IMR-90 (cell line): ENCODE measurements around the gene HOXC10. TPM values are rescaled to one million over a fixed set of nuclear protein-coding genes. Genes with fewer than 3 reads are reported as not detected.

Experiments
- ATAC-seq: fragments of 200-7000 bp; cut with Tn5 transposase; 2 replicates; pipeline ENCODE4 v1.9.1; 2020; ENCODE audit warnings: low read depth, mild to moderate bottlenecking, moderate library complexity
- BruUV-seq: library from RNA; stranded (reverse); fragments of 400-500 nt; replicated peaks from 2 replicates; lab custom pipeline; 2021; lab: Mats Ljungman, UMichigan
- CTCF ChIA-PET: fragments of 300-600 bp; formaldehyde crosslinking; extraction: SDS; loops from one replicate; lab custom pipeline; 2021; ENCODE audit warnings: antibody characterized with exemption; lab: Yijun Ruan, JAX
- POLR2A ChIA-PET: fragments of 300-600 bp; sonication (Branson Sonifier 250); formaldehyde crosslinking; loops from one replicate; lab custom pipeline; 2022; ENCODE audit warnings: antibody characterized with exemption; ENCODE audit not compliant: unreplicated experiment; lab: Charles Lee
- DNase-seq: peaks from one replicate; pipeline ENCODE4 v3.0.0; 2013
- H2AFZ ChIP-seq: replicated peaks from 2 replicates; pipeline ENCODE3; 2013; ENCODE audit warnings: low read length, mild to moderate bottlenecking; ENCODE audit not compliant: poor library complexity
- H2AK5ac ChIP-seq: 2 replicates; pipeline ENCODE4 v1.6.1; 2013; ENCODE audit warnings: low read depth, low read length, inconsistent platforms
- H2AK9ac ChIP-seq: replicated peaks from 2 replicates; pipeline ENCODE3; 2013; ENCODE audit warnings: mild to moderate bottlenecking, low read depth, low read length, moderate library complexity; ENCODE audit not compliant: poor library complexity
- H2BK120ac ChIP-seq: 2 replicates; pipeline ENCODE4 v1.6.1; 2013; ENCODE audit warnings: low read depth, low read length, inconsistent platforms
- H2BK15ac ChIP-seq: 3 replicates; pipeline ENCODE4 v1.6.1; 2013; ENCODE audit warnings: low read depth, low read length, inconsistent platforms
- H2BK20ac ChIP-seq: 2 replicates; pipeline ENCODE4 v1.6.1; 2013; ENCODE audit warnings: low read depth, mild to moderate bottlenecking, inconsistent platforms, low read length, moderate library complexity
- H2BK5ac ChIP-seq: 2 replicates; pipeline ENCODE4 v1.6.1; 2013; ENCODE audit warnings: mild to moderate bottlenecking, low read depth, low read length, inconsistent platforms; ENCODE audit not compliant: poor library complexity, severe bottlenecking
- H3K14ac ChIP-seq: replicated peaks from 2 replicates; pipeline ENCODE4 v1.6.1; 2013; ENCODE audit warnings: low read depth, low read length, inconsistent platforms
- H3K18ac ChIP-seq: 2 replicates; pipeline ENCODE4 v1.6.1; 2013; ENCODE audit warnings: low read depth, low read length, control low read depth
- H3K23ac ChIP-seq: 2 replicates; pipeline ENCODE4 v1.6.1; 2013; ENCODE audit warnings: low read depth, low read length, inconsistent platforms
- H3K27ac ChIP-seq: 2 replicates; pipeline ENCODE4 v1.5.1; 2013; ENCODE audit warnings: mild to moderate bottlenecking, control low read depth, low read length; ENCODE audit not compliant: insufficient read depth
- H3K27me3 ChIP-seq: 2 replicates; pipeline ENCODE4 v1.6.1; 2013; ENCODE audit warnings: low read length; ENCODE audit not compliant: control insufficient read depth, insufficient read depth
- H3K36me3 ChIP-seq: 2 replicates; pipeline ENCODE4 v1.6.1; 2013; ENCODE audit warnings: low read length, mixed read lengths; ENCODE audit not compliant: control insufficient read depth, insufficient read depth
- H3K4ac ChIP-seq: 2 replicates; pipeline ENCODE4 v1.6.1; 2013; ENCODE audit warnings: low read depth, low read length, inconsistent platforms
- H3K4me1 ChIP-seq: 2 replicates; pipeline ENCODE4 v1.6.1; 2013; ENCODE audit warnings: low read length, mixed read lengths; ENCODE audit not compliant: control insufficient read depth, insufficient read depth
- H3K4me2 ChIP-seq: 2 replicates; pipeline ENCODE4 v1.6.1; 2013; ENCODE audit warnings: low read depth, mild to moderate bottlenecking, control low read depth, low read length, moderate library complexity
- H3K4me3 ChIP-seq: 2 replicates; pipeline ENCODE4 v1.5.1; 2013; ENCODE audit warnings: low read depth, mild to moderate bottlenecking, control low read depth, low read length, moderate library complexity; ENCODE audit not compliant: insufficient read depth
- H3K56ac ChIP-seq: 2 replicates; pipeline ENCODE4 v1.6.1; 2013; ENCODE audit warnings: low read length, inconsistent platforms; ENCODE audit not compliant: insufficient read depth; ENCODE audit errors: extremely low read depth
- H3K79me1 ChIP-seq, 2 experiments: 2 replicates each; pipeline ENCODE4 v1.6.1; 2013; ENCODE audit warnings: low read length in 2 of 2, inconsistent platforms in 1 of 2, low read depth in 1 of 2
- H3K9ac ChIP-seq: 2 replicates; pipeline ENCODE4 v1.6.1; 2013; ENCODE audit warnings: low read depth, low read length, control low read depth
- H3K9me1 ChIP-seq: 2 replicates; pipeline ENCODE4 v1.6.1; 2013; ENCODE audit warnings: low read length, inconsistent platforms; ENCODE audit not compliant: insufficient read depth
- H3K9me3 ChIP-seq: 2 replicates; pipeline ENCODE4 v1.6.1; 2013; ENCODE audit warnings: low read length; ENCODE audit not compliant: control insufficient read depth, insufficient read depth
- H4K20me1 ChIP-seq: 2 replicates; pipeline ENCODE4 v1.6.1; 2013; ENCODE audit warnings: low read length, inconsistent platforms; ENCODE audit not compliant: insufficient read depth
- H4K5ac ChIP-seq: 2 replicates; pipeline ENCODE4 v1.6.1; 2013; ENCODE audit warnings: mild to moderate bottlenecking, low read depth, low read length, control low read depth
- H4K8ac ChIP-seq, 2 experiments: 2 replicates each; pipeline ENCODE4 v1.6.1; 2013; ENCODE audit warnings: low read depth in 2 of 2, low read length in 2 of 2, control low read depth in 1 of 2, inconsistent platforms in 1 of 2
- H4K91ac ChIP-seq: 2 replicates; pipeline ENCODE4 v1.6.1; 2013; ENCODE audit warnings: low read depth, low read length, inconsistent platforms; ENCODE audit not compliant: insufficient read depth
- CEBPB ChIP-seq: IDR thresholded peaks from 2 replicates; pipeline ENCODE4 v1.6.1; 2012; ENCODE audit warnings: low read depth, low read length, improper control_type of control experiment
- CTCF ChIP-seq: conservative IDR thresholded peaks from 2 replicates; pipeline ENCODE4 v1.5.1; 2012; ENCODE audit warnings: mild to moderate bottlenecking, low read depth, low read length, improper control_type of control experiment
- MAFK ChIP-seq: IDR thresholded peaks from 2 replicates; pipeline ENCODE4 v1.6.1; 2012; ENCODE audit warnings: low read depth, low read length, improper control_type of control experiment
- RAD21 ChIP-seq: IDR thresholded peaks from 2 replicates; pipeline ENCODE4 v1.6.1; 2012; ENCODE audit warnings: low read length, improper control_type of control experiment
- SMC3 ChIP-seq: fragments of 150-350 bp; IDR thresholded peaks from 2 replicates; pipeline ENCODE4 v1.6.1; 2016; ENCODE audit warnings: low read depth, mild to moderate bottlenecking, antibody characterized with exemption, low read length, moderate library complexity
- WGBS, 2 experiments: methylation state at CpG; one replicate each; pipeline versions ENCODE4 v1.1.5 to v1.1.7; 2013; ENCODE audit warnings: missing lambda C conversion rate in 2 of 2; ENCODE audit not compliant: insufficient read length in 1 of 2; ENCODE audit errors: extremely low coverage in 2 of 2; 5-methylcytosine and 5-hydroxymethylcytosine counted together
- dilution Hi-C: fragments of 300-500 bp; cut with HindIII; formaldehyde crosslinking; loops from one replicate; pipeline ENCODE4 v1.14.3; 2018; ENCODE audit warnings: low sequenced_read_pairs; ENCODE audit not compliant: unreplicated experiment
- in situ Hi-C: fragments of 300-500 bp; cut with MboI; formaldehyde crosslinking; loops from 3 replicates; pipeline ENCODE4 v1.14.3; 2019; ENCODE audit warnings: low sequenced_read_pairs, inconsistent platforms, mixed read lengths
- intact Hi-C: fragments of 100-400 bp; cut with micrococcal nuclease; formaldehyde crosslinking; loops from 2 replicates; pipeline ENCODE4 v1.10.0; 2022
- polyA plus RNA-seq, 3 experiments: library from polyadenylated mRNA; depleted of rRNA; stranded (reverse); fragments of >200 nt; gene quantifications; 2 replicates each; pipeline ENCODE4 v1.2.3, GENCODE V29; 2012; ENCODE audit warnings: low replicate concordance in 1 of 3
- total RNA-seq: library from RNA; depleted of rRNA; stranded (reverse); fragments of >200 nt; gene quantifications from 2 replicates; pipeline ENCODE4 v1.2.3, GENCODE V29; 2012
- TF ChIP-seq, protein P1 (sequence below): fragments of 150-350 bp; IDR thresholded peaks from 2 replicates; pipeline ENCODE4 v1.6.1; 2017; ENCODE audit warnings: mild to moderate bottlenecking, antibody characterized with exemption, low read length, low read depth

The HOXC10 gene
- total and polyA plus RNA-seq, 2 of the 4 experiments (the other 2 are of a cell fraction) = 0.15 TPM; not detected in 1

DNA sequence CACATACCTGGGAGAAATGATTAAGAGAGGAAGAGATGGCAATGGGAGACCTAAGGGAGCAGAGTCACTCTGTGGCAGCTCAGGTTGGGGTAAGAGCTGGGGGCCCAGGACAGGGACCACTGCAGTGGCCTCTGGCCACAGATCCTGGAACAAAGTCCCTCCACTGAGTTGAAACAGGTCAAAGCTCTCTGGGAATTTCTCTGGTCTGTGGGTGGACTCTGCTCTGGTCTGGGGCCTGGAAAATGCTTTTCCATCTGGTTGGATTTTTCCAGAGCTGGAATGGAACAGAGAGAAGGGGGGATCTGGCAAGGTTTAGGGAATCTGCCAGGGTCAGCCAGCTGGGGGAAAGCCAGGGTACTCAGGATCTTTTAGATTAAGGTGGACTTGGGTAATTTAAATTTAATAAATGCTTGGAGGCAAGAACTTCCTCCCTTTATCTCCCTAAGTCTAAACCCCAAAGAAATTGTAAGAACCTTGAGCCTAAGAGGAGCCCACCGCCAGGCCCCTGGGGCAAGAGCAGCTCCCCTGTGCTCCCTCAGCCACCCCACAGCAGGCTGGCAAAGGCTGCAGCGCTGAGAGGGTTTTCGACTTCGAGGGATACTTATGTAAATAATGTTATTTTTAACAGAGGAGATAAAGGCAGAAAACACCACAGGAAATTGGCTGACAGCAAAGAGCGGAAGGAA is 3.7 kb downstream of the HOXC10 start (continued):
- no peak for TF ChIP-seq MAFK

DNA sequence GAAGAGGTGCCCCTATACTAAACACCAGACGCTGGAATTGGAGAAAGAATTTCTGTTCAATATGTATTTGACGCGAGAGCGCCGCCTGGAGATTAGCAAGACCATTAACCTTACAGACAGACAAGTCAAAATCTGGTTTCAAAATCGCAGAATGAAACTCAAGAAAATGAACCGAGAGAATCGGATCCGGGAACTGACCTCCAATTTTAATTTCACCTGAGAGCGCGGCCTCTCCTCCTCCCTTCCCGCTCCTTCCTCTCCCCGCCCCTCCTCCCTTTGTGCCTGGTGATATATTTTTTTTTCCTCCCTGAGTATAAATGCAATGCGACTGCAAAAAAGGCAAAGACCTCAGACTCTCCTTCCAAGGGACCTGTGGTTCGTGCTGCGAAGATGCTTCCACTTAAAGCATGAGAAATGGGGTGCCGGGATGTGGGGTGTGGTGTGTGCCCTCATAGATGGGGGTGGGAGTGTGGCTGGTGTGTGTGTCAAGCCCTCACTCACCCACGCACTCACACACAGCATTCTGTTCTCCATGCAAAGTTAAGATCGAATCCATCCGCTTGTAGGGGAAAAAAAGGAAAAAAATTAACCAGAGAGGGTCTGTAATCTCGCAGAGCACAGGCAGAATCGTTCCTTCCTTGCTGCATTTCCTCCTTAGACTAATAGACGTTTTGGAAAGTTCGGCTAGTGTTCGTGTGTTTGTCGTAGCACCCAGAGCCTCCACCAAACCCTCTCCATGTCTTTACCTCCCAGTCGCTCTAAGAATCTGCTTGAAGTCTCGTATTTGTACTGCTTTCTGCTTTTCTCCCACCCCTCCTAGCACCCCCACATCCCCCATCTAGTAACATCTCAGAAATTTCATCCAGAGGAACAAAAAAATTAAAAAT is 4.5 kb downstream of the HOXC10 start:
- WGBS, 2 experiments = 0% methylated on average over 1 of the region's 28 CpGs; no CpG with 5 or more reads in 1 of the 2 experiments
- no peak overlapping the region for H3K9ac ChIP-seq
- POLR2A ChIA-PET = no interaction called here

More for the DNA sequence above, 4.5 kb downstream of the HOXC10 start:
- no peak overlapping the region for H3K23ac ChIP-seq
- H2AK5ac ChIP-seq = no peak overlapping the region
- DNase-seq (peak; percentile 45), ATAC-seq (no peak)
- no peak overlapping the region for H2BK120ac ChIP-seq
- no peak overlapping the region for H2BK15ac ChIP-seq
- no peaks in the 10 kb centered on the region; the same call in 1 of the 2 replicates for H4K20me1 ChIP-seq
- no peak overlapping the region for H2AK9ac ChIP-seq
- H3K79me1 ChIP-seq = no peaks in the 10 kb centered on the region
- H3K14ac ChIP-seq = no peak overlapping the region
- no peak overlapping the region for H3K4me3 ChIP-seq
- no peaks in the 10 kb centered on the region for H3K36me3 ChIP-seq
- CTCF ChIA-PET = interaction anchor here (2.3 kb wide), 1 partner anchor 212 kb away, joined by 8 read pairs; no protein-coding TSS in a partner anchor
- H3K27ac ChIP-seq = no peak overlapping the region
- H2AFZ ChIP-seq = peak overlapping the region; percentile 6
- in situ Hi-C loops (loop anchor here (10.0 kb wide), 2 partner anchors 225 to 385 kb away; no protein-coding TSS in a partner anchor), intact Hi-C loops (loop anchor here (5.0 kb wide), 1 partner anchor 222 kb away; no protein-coding TSS in a partner anchor), dilution Hi-C loops (no loop called here)
- no peak overlapping the region for H4K91ac ChIP-seq
- no peaks in the 10 kb centered on the region for H3K9me1 ChIP-seq
- 0 out of 2 replicates have a peak, but pooled peaks cover 2% of the 10 kb centered on the region for H3K4me1 ChIP-seq
- peak; percentile 39; the same call in 1 of the 2 replicates for TF ChIP-seq SMC3
- TF ChIP-seq RAD21 = peak; percentile 39
- TF ChIP-seq, protein P1, sequence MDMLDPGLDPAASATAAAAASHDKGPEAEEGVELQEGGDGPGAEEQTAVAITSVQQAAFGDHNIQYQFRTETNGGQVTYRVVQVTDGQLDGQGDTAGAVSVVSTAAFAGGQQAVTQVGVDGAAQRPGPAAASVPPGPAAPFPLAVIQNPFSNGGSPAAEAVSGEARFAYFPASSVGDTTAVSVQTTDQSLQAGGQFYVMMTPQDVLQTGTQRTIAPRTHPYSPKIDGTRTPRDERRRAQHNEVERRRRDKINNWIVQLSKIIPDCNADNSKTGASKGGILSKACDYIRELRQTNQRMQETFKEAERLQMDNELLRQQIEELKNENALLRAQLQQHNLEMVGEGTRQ = no peak
- TF ChIP-seq CEBPB = no peak
- TF ChIP-seq CTCF = peak; percentile 48
- no peak overlapping the region for H2BK20ac ChIP-seq
- H3K56ac ChIP-seq = no peak overlapping the region
- no peak overlapping the region for H4K5ac ChIP-seq
- H3K27me3 ChIP-seq = peaks cover 97% of the 10 kb centered on the region
- no peak overlapping the region for H3K18ac ChIP-seq
- H2BK5ac ChIP-seq = no peak overlapping the region
- BruUV-seq = no TSS peak
- H3K9me3 ChIP-seq = peaks cover 15% of the 10 kb centered on the region
- no peak overlapping the region for H3K4ac ChIP-seq
- H4K8ac ChIP-seq = no peak overlapping the region
- peak overlapping the region; percentile 61 for H3K4me2 ChIP-seq
